Hematopoietic multipotent progenitor cell (in vitro differentiated cells): ENCODE results near the gene PPM1M. TPM values are rescaled to one million over a fixed set of nuclear protein-coding genes. Genes with fewer than 3 reads are reported as not detected.
A peak's percentile ranks its signal among the peaks of the same experiment; 100 is the strongest.

ENCODE experiments used
- DNase-seq, 3 donors: peaks; one replicate each; pipeline ENCODE4 v3.0.0-alpha.2; 2011 to 2015; ENCODE audit warnings: low read depth in 2 of 3, low spot score in 2 of 3
- total RNA-seq: library from RNA; depleted of rRNA; stranded (reverse); fragments of >200 nt; gene quantifications from one replicate; pipeline ENCODE4 v1.2.3, GENCODE V29; 2012

Gene PPM1M
- total RNA-seq = 11.6 TPM

DNA sequence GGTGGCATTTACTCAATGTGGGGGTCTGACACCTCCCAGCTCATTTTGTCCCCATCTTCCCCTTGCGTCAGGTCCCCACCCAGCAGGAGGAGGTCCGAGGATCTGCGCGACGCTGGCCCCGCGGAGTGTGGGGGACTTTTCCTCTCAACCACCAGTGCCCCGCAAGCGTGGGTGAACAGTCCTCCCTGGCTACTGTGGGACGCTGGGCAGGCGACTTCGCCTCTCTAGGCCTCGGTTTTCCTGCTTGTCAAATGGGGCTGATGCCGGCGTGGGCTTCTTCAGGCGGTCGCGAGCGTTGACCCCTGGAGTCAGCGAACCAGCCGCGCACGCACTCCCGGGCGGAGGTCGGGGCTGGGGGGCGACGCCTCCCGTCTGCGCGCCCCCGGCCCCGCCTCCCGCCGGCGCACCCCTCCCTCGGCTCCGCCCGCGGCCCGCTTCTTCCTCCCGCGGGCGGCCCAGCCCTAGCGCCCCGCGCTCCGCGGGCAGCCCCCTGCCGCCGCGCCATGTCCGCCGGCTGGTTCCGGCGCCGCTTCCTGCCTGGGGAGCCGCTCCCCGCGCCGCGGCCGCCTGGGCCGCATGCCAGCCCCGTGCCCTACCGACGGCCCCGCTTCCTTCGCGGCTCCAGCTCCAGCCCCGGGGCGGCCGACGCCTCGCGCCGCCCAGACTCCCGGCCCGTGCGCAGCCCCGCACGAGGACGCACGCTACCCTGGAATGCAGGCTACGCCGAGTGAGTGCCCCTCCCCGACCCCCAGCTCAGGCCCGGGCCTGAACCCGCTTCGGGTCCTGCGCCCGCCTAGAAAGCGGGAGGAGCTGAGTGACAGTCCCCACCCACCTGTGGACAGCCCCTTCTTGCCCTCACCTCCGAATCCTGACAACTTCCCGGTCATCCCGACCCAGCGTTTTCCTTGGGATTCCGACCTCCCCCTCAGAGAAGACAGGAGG lies at the start of gene PPM1M:
PPM1M (plus strand) TSS at position 438 of the 942 bp plus-strand sequence; CDS start at position 504, 66 bp downstream.
- peak; percentile 50 to 82 (median 78) for DNase-seq

DNA sequence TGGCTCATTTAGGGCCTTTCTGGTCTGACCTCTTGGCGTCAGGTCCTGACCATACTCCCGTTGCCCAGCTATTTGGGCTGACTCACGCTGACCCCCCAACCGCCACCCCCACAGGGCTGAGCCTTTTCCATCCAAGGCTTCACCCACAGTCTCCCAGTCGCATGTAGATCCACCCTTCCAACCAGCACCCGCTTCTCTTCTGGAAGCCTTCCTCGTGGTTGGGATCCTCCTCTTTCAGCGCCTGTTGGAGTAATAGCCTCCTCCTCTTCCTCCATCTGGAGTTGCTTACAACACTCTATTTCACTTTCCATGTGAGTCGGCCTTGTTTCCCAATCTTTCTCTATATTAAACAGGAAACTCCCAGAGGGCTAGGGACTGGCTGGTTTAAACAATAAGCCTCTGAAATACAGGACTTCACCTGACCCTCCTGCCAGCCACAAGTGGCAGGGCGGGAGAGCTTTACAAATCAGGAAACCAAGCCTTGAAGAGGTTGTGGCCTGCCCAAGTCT lies 49.7 kb upstream of the PPM1M start:
- DNase-seq = no peak

GRCh38 chr3:52196977-52197376 lies 48.6 kb upstream of the PPM1M start:
- no peak for DNase-seq

DNA sequence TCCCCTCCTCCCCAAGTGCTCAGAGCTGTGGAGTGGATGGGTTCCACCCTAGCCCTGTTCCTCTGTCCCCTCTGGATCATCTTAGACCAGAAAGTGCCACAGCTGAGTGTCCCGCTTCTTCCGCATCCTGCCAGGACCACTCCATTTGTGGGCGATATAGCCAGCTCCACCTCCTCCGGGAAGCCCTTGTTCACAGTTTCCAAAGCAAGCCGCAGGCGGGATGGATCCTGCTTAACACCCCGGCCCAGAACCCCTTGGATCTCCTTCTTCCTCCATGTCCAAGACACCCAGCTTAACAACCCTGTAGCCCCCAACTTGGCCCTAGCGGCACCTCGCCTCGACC lies 48.1 kb upstream of the PPM1M start:
- no peak for DNase-seq

- peak; percentile 90 to 98 (median 92) for DNase-seq
Measured at GRCh38 chr3:52197842-52198625, 47.5 kb upstream of the PPM1M start, which contains the start of gene ALAS1. Gene ALAS1 (plus strand): TSS chr3:52198160. CDS start chr3:52199242, 1,082 bp downstream.

- DNase-seq = no peak
Measured at GRCh38 chr3:52198643-52199608, 46.6 kb upstream of the PPM1M start.

DNA sequence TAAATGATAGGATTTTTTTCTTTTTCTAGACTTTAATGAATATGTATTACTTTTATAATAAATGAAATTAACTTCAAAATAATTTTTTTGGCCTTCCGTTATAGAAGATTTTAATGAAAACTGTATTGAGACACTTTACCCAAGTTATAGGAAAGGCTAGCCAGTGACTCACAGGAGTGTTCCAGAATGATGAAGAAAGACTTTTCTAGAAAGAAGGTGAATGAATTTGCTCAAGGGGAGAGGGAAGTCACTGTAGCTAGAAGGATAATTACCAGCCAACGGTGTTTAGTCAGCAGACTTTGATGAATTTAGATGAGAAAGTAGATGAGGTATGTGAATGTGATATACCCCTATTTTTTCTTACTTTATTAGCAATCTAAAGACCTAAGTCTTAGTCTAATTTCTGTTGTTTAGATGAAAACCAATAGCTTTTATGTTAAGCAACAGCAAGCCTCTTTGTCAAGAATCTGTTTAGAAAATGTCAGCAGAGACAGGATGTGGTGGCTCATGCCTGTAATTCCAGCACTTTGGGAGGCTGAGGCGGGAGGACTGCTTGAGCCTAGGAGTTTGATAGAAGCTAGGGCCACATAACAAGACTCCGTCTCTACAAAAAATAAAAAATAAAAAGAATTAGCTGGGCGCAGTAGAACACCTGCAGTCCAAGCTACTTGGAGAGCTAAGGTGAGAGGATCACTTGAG lies 44.4 kb upstream of the PPM1M start:
- no peak for DNase-seq

DNA sequence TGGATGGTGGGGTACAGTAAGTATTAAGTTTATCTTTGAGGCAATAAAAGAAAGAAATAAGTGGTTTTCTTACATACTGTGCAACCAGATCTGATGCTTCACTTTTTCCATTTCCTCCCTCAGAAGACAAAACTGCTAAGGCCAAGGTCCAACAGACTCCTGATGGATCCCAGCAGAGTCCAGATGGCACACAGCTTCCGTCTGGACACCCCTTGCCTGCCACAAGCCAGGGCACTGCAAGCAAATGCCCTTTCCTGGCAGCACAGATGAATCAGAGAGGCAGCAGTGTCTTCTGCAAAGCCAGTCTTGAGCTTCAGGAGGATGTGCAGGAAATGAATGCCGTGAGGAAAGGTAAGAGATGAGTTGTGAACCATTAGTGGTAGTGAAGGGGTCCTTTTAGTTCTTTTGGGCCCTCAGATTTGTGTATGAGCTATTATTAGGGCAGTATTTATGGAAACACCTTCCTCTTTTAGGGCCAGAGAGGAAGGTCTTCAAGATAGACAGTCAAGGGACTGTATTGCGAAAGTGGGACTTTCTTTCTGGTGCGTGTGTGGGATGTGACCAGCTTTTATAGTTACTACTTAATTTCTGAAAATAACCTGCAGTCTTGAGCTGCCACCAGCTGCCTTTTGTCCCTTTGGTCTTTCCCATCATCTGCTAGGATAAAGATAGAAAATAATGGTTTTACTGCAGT lies 43.0 kb upstream of the PPM1M start:
- no peak for DNase-seq

- no peak for DNase-seq
Measured at GRCh38 chr3:52203701-52204100, 41.9 kb upstream of the PPM1M start.

GRCh38 chr3:52204337-52205073 lies 41.1 kb upstream of the PPM1M start:
- DNase-seq = no peak

- DNase-seq = no peak
Measured at GRCh38 chr3:52205727-52206372, 39.7 kb upstream of the PPM1M start.

DNA sequence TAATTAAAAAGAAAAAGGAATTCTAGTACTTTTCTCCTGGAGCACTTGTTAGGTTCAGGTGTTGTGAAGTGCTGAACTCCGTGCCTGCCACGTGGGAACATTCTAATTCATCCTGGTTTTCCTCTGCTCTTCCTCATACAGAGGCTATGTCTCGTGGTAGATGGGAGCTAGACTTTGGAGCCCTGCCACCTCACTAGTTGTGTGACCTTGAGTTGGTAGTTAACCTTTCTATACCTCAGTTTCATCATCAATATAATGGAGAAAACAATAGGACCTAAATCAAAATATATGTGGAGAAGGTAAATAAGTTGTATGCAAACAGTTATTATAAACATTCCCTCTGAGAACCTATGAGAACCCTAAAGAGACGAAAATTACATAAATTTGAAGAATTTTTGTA lies 37.0 kb upstream of the PPM1M start:
- no peak for DNase-seq

GRCh38 chr3:52210037-52210436 lies 35.5 kb upstream of the PPM1M start:
- no peak for DNase-seq

GRCh38 chr3:52210550-52211046 lies 35.0 kb upstream of the PPM1M start:
- no peak for DNase-seq

GRCh38 chr3:52211268-52211891 lies 34.2 kb upstream of the PPM1M start:
- no peak for DNase-seq

- no peak for DNase-seq
Measured at GRCh38 chr3:52213005-52213404, 32.6 kb upstream of the PPM1M start.

DNA sequence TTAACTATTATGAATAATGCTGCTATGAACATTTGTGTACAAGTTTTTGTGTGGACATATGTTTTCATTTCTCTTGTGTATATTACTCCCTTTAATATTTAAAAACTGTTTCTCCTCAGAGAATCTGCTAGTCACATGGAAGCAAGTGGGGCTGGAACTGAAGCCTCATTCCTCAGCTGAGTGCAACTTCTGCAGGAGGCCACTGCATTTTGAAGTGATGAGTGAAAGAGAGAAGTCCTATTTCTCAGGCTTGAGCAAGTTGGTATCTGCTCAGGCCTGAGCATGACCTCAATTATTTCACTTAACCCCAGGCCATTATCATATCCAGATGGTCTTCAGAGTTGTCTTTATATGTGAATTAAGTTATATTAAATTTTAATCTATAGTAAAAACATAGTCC lies 31.7 kb upstream of the PPM1M start:
- DNase-seq = no peak
